Endodermal cell (in vitro differentiated cells): Measurements from ENCODE around the gene UQCC2. TPM values are rescaled to one million over a fixed set of nuclear protein-coding genes. Genes with fewer than 3 reads are reported as not detected.
A peak's percentile ranks its signal among the peaks of the same experiment; 100 is the strongest.

ENCODE experiments used
- DNase-seq: peaks from one replicate; pipeline ENCODE4 v3.0.0-alpha.2; 2017
- H3K27ac ChIP-seq: 2 replicates; pipeline ENCODE4 v1.5.1; 2013; ENCODE audit warnings: mild to moderate bottlenecking, low read depth, low read length, moderate library complexity
- H3K27me3 ChIP-seq: 2 replicates; pipeline ENCODE4 v1.6.1; 2013; ENCODE audit warnings: mild to moderate bottlenecking, low read length, moderate library complexity; ENCODE audit not compliant: insufficient read depth, control insufficient read depth, poor library complexity, severe bottlenecking
- H3K36me3 ChIP-seq: 2 replicates; pipeline ENCODE4 v1.7.0; 2013; ENCODE audit warnings: mild to moderate bottlenecking, low read length, moderate library complexity; ENCODE audit not compliant: control insufficient read depth, insufficient read depth
- H3K4me1 ChIP-seq: one replicate; pipeline ENCODE4 v1.7.0; 2013; ENCODE audit warnings: low read length; ENCODE audit not compliant: control insufficient read depth, insufficient read depth
- H3K4me3 ChIP-seq: 2 replicates; pipeline ENCODE4 v1.5.1; 2013; ENCODE audit warnings: mild to moderate bottlenecking, low read length, moderate library complexity
- H3K9ac ChIP-seq: 2 replicates; pipeline ENCODE4 v1.6.1; 2013; ENCODE audit warnings: mild to moderate bottlenecking, low read length, moderate library complexity; ENCODE audit not compliant: poor library complexity, severe bottlenecking; ENCODE audit errors: extremely low read depth
- H3K9me3 ChIP-seq: 2 replicates; pipeline ENCODE4 v1.6.1; 2013; ENCODE audit warnings: mild to moderate bottlenecking, low read length, moderate library complexity; ENCODE audit not compliant: control insufficient read depth
- H3K27ac Mint-ChIP-seq: 2 replicates; pipeline ENCODE4 v1.8.0; 2020; ENCODE audit warnings: mixed read lengths
- H3K27me3 Mint-ChIP-seq: 2 replicates; pipeline ENCODE4 v1.8.0; 2021; ENCODE audit warnings: mild to moderate bottlenecking, mixed read lengths; ENCODE audit not compliant: insufficient read depth
- H3K36me3 Mint-ChIP-seq: 2 replicates; pipeline ENCODE4 v1.8.0; 2020; ENCODE audit warnings: low read depth, mixed read lengths
- H3K4me1 Mint-ChIP-seq: 2 replicates; pipeline ENCODE4 v1.8.0; 2020; ENCODE audit warnings: mixed read lengths
- H3K4me3 Mint-ChIP-seq: 2 replicates; pipeline ENCODE4 v1.8.0; 2020; ENCODE audit warnings: mild to moderate bottlenecking, moderate library complexity, mixed read lengths
- H3K9me3 Mint-ChIP-seq: 2 replicates; pipeline ENCODE4 v1.8.0; 2020; ENCODE audit warnings: mild to moderate bottlenecking, mixed read lengths
- CTCF ChIP-seq: fragments of 200-600 bp; sonication (generic); conservative IDR thresholded peaks from 2 replicates; pipeline ENCODE4 v1.5.0; 2021; ENCODE audit warnings: antibody characterized with exemption, mild to moderate bottlenecking
- whole genome bisulfite sequencing, 2 experiments: methylation state at CpG; one replicate each; pipeline versions ENCODE4 v1.1.5 to v1.1.7; 2013; ENCODE audit warnings: missing lambda C conversion rate in 2 of 2, mixed read lengths in 1 of 2; ENCODE audit not compliant: insufficient coverage in 1 of 2, insufficient read length in 1 of 2; 5-methylcytosine and 5-hydroxymethylcytosine counted together
- total RNA-seq, 2 donors: library from RNA; stranded (reverse); fragmentation: NEBNext Ultra II Directional in 1 of 2; extraction: Animal tissue kit (Norgen Biotek cat#: 25700) in 1 of 2; gene quantifications; 2 replicates in 1 of 2; 3 replicates in 1 of 2; pipeline ENCODE4 v1.2.1, GENCODE V29; 2021

The UQCC2 gene
- total RNA-seq, 2 donors from 2014 or later: 120 to 174 TPM

- 79 to 98% methylated on average over 5 to 12 of the region's 12 CpGs for WGBS, 2 experiments
- H3K4me1 ChIP-seq: peaks cover 6% of the 10 kb centered on the region
- peak; percentile 83 for DNase-seq
- H3K27ac ChIP-seq: no peak overlapping the region
- peaks cover 58% of the 10 kb centered on the region for H3K36me3 Mint-ChIP-seq
- peaks cover 15% of the 10 kb centered on the region for H3K4me1 Mint-ChIP-seq
- no peaks in the 10 kb centered on the region for H3K9me3 Mint-ChIP-seq
- no peak overlapping the region for H3K4me3 Mint-ChIP-seq
- peaks cover 37% of the 10 kb centered on the region for H3K36me3 ChIP-seq
- no peak overlapping the region for H3K9ac ChIP-seq
- H3K27ac Mint-ChIP-seq: peak overlapping the region; percentile 53
- H3K9me3 ChIP-seq: no peaks in the 10 kb centered on the region
- no peak overlapping the region for H3K4me3 ChIP-seq
- no peak for TF ChIP-seq CTCF
- no peaks in the 10 kb centered on the region for H3K27me3 Mint-ChIP-seq
- H3K27me3 ChIP-seq: no peaks in the 10 kb centered on the region
Observed at GRCh38 chr6:33692078-33692759, 19.3 kb downstream of the UQCC2 start.

DNA sequence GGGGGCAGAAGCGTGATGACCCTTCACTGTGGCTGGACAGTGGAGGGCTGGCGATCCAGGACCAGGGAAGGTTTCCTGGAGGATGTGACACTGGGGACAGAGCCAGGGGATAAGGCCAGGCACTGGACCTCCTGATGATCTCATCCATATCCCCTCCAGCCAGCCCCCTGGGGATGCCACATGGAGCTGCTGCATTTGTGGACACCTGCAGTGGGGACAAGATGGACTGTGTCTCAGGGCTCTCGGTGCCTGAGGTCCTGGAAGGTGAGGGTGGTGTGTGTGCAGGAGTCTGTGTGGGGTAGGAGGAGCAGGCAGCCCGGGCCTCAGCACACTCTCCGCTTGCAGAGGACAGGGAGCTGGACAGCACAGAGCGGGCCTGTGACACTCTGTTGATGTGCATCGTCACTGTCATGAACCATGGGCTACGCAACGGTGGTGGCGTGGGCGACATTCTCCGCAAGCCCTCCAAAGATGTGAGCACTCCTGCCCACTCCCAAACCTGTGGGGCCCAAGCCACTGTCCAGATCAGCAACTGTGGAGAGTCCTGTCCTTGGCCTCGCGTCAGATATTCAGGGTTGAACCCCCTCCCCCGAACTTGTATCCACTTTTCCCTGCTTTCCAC lies 19.9 kb downstream of the UQCC2 start:
- no peaks in the 10 kb centered on the region for H3K27me3 Mint-ChIP-seq
- Histone ChIP-seq H3K4me3 (no peak overlapping the region), H3K27ac (no peak overlapping the region), H3K36me3 (peaks cover 34% of the 10 kb centered on the region), H3K4me1 (peaks cover 6% of the 10 kb centered on the region), H3K9me3 (no peaks in the 10 kb centered on the region), H3K9ac (no peak overlapping the region), H3K27me3 (no peaks in the 10 kb centered on the region)
- peak overlapping the region; percentile 53 for H3K27ac Mint-ChIP-seq
- H3K36me3 Mint-ChIP-seq: peaks cover 56% of the 10 kb centered on the region
- TF ChIP-seq CTCF: no peak
- no peak for DNase-seq
- peaks cover 15% of the 10 kb centered on the region for H3K4me1 Mint-ChIP-seq
- no peaks in the 10 kb centered on the region for H3K9me3 Mint-ChIP-seq
- WGBS, 2 experiments: 96 to 99% methylated on average over 12 to 15 of the region's 15 CpGs
- H3K4me3 Mint-ChIP-seq: no peak overlapping the region

- no peaks in the 10 kb centered on the region for H3K9me3 ChIP-seq
- no peak overlapping the region for H3K4me3 Mint-ChIP-seq
- no peak for TF ChIP-seq CTCF
- no peak overlapping the region for H3K9ac ChIP-seq
- DNase-seq: no peak
- H3K4me1 ChIP-seq: peaks cover 6% of the 10 kb centered on the region
- peaks cover 26% of the 10 kb centered on the region for H3K36me3 ChIP-seq
- H3K36me3 Mint-ChIP-seq: peaks cover 55% of the 10 kb centered on the region
- no peak overlapping the region for H3K4me3 ChIP-seq
- H3K9me3 Mint-ChIP-seq: no peaks in the 10 kb centered on the region
- whole genome bisulfite sequencing, 2 experiments: 93 to 96% methylated on average over 9 to 13 of the region's 13 CpGs
- H3K27ac Mint-ChIP-seq: no peak overlapping the region
- no peak overlapping the region for H3K27ac ChIP-seq
- no peaks in the 10 kb centered on the region for H3K27me3 Mint-ChIP-seq
- H3K4me1 Mint-ChIP-seq: peaks cover 15% of the 10 kb centered on the region
- H3K27me3 ChIP-seq: no peaks in the 10 kb centered on the region
Observed at GRCh38 chr6:33690766-33691165, 20.7 kb downstream of the UQCC2 start.
